ENCODE measurements around the gene TMPRSS12.

TMPRSS12 gene

DNA sequence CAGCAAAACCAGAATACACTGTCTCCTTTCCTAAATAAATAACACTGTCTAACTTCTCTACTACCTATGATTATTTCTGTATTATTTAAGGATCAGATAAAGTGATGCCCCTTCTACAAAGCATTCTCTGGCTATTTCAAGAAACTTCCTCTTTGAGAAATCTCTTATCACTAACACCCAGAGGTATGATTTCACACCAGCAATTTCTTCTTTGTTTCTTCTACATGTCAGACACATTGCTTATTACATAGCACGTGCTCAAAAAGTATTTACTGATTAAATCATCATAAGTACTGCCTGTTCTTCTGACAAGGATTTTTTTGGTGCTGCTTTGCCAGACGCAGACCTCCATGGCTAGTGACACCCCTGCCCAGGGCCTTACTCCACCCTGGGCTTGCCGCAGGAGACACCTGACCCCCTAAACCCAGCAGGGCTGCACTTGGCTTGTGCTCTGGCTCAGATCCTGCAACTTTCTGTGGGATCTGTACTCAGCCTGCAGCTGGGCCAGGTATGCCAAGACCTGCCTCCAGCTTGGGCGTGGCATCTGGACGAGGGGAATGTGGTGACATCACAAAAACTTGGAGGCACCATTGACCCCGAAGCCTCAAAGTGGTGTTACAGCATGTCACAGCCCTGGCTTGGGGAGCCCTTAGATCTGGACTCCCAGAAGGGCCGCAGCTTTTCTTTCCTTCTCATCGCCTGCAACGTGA lies 94.2 kb downstream of the TMPRSS12 start:
- no peaks in the 10 kb centered on the region for H3K27me3 ChIP-seq (ENCODE audit: control insufficient read depth, insufficient read depth, low read length)
- H3K4me3 ChIP-seq (ENCODE audit: low read depth, low read length) = no peak overlapping the region
- H3K4me1 ChIP-seq (ENCODE audit: control insufficient read depth, insufficient read depth, low read length) = 0 out of 2 replicates have a peak, but pooled peaks cover 3% of the 10 kb centered on the region
- no peaks in the 10 kb centered on the region for H3K36me3 ChIP-seq (ENCODE audit: control insufficient read depth, insufficient read depth, low read length)
- H3K9ac ChIP-seq (ENCODE audit: low read depth, low read length) = no peak overlapping the region
- H3K27ac ChIP-seq (ENCODE audit: low read depth, low read length) = no peak overlapping the region
- H3K9me3 ChIP-seq (ENCODE audit: control insufficient read depth, insufficient read depth, low read length) = no peaks in the 10 kb centered on the region; the same call in 1 of the 2 replicates

Data from HUES48 (cell line).